Central memory CD4-positive, alpha-beta T cell (primary cell): ENCODE results near the gene PROM2.

Experiments used
- DNase-seq: peaks from one replicate; pipeline ENCODE4 v3.0.0; 2022

Gene PROM2

DNA sequence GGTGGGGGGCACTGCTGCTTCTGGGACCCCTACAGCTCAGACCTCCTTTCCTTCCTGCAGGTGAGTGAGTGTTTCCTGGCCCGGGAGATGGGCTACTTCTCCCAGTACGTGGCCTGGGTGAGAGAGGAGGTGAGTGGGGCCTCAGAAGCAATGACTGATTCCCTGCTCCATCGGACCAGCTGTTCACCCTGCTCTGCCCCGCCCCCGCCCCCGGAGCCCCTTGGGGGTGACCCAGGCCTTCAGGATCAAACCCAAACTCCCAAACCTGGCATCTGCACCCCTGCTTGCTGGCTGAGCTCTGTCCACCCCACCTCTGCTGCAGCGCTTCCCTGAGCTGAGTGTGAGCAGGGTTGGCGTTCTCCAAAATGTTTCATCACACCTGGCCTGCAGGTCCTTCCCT is 13.1 kb downstream of the PROM2 start:
- no peak for DNase-seq

DNA sequence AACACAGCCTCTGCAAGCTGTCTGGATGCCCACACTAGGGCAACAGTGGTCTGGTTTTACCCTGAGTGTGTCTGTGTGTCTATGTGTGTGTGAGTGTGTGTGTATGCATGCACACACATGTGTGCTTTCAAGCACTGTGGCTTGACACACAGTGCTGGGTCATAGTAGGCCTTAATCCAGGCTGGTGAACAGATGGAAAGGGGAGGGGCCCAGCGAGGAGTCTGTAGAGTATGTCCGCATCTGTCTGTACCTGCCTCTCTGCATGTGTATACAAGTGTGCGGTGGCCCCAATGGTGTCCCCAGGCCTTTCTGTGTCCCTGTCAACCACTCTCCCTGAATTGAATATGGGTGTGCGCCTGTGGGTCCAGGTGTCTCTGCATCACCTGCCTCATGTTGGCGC is 13.6 kb downstream of the PROM2 start:
- DNase-seq, result no peak

DNA sequence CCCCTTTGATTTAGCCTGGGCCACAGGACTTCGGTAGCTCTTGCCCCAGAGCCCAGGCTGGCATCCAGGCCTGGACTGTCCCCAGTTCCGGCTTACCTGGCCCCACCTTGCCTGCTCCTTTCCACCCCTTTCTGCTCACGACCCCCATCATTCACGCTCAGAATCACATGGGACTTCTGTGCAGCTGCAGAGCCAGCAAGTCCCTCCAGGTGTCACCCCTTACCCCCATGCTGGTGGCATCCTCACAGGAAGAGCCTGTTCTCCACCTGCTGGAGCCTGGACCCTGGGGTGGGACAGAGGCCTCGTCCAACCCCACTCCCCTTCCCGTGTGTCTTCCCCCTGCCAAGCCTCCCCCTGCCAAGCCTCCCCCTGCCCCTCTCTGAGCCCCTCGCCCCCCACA is 15.0 kb downstream of the PROM2 start:
- DNase-seq, result no peak

DNA sequence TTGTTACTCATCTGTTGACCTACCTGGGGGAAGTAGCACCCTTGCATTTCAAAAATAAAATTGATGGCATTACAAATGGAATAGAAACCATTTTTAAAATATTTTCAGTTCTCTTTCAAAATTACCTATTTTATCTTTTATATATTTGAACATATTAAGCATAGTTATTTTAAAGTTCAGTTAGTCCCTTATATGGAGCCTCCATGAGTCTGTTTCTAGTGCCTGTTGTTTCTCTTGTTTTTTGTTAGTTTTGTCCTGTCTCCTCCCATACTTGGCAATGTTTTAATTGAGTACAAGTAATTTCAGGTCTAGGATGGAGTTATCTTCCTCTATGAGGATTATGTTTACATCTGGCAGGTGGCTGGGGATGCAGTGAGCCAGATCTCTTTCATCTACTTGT is 17.0 kb downstream of the PROM2 start:
- DNase-seq, result no peak

DNA sequence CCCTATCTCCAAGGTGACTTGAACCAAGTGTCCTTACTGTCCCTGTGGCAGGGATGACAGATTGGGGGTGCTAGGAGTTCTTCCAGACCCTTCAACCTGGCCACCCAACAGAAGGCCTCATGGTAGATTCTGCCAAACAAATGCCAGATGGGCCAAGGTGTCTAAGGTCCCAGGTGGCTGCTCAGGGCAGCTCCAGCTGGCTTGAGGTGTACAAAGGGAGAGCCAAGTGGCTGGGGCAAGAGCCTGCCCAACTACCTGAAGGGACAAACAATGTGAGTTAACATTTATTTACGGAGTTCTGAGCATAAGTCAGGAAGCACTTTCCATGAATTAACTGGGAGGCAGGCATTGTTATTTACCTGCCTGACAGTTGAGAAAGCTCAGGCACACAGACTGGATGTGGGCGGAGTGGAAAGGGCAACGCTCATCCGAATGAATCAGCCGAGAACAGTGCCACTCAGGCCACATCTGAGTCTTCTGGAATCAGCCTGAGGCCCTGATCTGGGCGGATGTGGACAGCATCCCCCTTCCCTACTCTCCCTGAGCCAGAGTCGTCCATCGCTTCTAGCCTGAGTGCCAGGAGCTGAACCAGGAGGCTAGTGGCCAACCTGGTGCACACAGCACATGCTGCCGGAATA is 18.5 kb downstream of the PROM2 start:
- DNase-seq, result no peak

DNA sequence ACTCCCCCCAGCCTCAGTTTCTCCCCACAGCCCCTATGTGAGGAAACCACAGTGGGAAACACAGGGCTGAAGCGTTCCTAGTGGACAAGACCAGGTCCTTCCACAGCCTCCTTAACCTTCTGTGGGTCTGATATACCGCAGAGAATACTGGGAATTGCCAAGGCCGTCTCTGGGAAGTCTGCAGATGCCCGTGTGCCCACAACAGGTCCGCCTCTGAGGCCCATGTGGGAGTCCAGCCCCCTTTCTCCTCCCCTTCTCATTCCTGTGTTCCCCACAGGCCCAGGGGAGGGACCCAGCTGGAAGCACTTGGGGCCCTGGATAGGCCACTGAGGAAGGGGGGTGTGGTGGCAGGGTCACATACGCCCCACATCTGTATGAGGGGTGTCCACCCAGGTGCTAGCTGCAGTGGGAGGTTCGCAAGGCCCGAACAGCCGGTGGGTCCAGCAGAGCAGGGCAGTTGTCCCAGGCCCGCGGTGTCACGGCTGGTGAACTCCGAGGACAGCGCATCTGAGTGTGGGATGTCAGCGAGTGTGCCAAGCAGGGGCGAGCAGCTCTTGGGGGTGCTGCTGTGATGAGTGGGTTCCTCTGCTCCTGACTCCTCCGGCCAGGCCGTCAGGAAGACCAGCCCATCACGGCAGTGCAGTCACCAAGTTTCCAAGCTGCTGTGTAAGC is 20.5 kb downstream of the PROM2 start:
- no peak for DNase-seq

DNA sequence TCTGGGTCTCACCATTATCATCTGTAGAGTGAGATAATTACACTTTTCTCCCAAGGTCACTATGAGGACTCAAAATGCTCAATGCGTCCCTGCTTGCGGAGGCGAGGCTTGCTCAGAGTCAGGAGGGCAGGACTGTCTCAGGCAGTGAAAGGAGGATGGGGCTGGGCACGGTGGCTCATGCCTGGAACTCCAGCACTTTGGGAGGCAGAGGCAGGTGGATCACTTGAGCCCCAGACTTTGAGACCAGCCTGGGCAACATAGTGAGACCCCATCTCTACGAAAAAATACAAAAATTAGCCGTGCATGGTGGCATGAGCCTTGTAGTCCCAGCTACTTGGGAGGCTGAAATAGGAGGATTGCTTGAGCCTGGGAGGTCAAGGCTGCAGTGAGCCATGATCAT is 21.1 kb downstream of the PROM2 start:
- DNase-seq, result no peak

DNA sequence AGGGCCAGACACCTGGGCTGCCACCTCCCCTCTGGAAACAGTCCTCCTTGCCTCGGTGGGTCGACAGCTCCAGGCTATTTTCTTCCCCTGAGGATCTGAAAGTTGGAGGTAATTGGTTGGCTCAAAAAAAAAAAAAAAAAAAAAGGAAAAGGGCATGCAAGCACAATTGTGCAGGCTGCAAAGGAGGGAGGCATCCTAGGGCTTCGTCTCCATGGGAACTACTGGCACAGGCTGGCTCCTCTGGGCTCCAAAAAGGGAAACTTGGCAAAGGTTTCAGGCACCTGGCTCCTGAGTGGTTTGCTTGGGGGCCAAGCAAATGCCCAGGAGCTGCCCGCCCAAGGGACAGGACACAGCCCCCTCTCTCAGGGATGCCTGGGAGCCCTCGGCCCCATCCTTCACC is 21.8 kb downstream of the PROM2 start:
- DNase-seq, result no peak

DNA sequence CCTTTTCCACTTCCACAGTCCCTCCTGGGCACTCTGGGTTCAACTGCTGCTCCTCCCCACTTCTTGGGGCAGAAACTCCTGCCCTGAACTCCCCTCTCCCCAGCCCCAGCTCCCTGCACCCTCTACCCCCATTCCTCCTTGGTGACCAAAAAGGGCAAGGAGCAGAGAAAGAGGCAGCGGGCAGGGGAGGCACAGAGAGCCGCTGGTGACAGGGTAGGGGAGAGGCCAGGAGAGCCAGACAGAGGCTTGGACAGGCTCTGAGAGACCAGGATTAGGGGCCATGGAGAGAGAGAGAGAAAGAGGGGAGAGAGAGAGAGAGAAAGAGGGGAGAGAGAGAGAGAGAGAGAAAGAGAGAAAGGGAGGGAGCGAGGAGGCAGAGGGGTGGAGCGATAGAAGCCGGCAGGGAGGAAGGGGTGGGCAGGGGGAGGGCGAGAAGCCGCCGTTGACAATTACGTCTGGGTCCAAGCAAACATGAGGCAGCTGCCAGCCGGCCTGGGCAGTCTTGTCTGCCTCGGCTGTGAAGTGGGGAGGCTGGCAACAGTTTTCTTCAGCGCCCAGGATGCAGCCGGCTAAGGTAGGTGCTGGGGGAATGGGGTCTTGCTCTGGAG is 22.7 kb downstream of the PROM2 start, which contains the start of gene KCNIP3:
KCNIP3 (plus strand) TSS at position 468 of the 608 bp plus-strand sequence; CDS start at position 560, 92 bp downstream.
- DNase-seq, result no peak

DNA sequence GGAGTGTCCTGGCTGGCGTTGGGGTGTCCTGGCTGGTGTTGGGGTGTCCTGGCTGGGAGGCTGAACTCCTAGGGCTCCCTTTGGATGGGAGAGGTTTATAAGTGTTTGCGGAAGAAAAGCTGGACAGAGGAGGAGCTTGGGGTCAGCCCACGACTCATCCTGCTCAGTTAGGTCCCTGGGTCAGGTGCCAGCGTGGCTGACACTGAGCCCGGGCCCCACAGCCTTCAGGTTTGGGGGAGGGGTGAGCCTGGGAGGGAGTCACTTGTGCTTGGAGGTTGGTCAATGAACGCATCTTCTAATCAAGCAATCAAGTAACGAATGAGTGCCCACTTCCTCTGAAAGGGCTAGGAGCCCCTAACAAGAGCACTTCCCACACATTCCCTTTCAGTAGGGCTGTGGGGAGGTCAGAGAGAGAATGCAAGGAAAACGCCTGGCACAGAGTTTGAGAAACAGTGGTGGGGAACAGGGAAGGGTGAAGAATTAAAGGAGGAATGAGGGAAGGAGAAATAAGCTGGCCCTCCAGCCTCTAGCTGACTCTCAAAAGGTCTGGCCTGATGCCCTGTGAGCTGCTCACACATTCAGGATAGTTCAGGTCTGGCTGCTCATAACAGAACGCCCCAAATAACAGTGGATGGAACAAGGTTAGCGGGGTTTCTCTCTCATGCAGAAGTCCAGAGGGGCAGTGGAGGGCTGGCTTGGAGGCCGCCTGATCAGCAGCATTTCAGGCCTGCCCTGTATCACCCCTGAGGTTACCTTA is 23.6 kb downstream of the PROM2 start:
- DNase-seq, result no peak

DNA sequence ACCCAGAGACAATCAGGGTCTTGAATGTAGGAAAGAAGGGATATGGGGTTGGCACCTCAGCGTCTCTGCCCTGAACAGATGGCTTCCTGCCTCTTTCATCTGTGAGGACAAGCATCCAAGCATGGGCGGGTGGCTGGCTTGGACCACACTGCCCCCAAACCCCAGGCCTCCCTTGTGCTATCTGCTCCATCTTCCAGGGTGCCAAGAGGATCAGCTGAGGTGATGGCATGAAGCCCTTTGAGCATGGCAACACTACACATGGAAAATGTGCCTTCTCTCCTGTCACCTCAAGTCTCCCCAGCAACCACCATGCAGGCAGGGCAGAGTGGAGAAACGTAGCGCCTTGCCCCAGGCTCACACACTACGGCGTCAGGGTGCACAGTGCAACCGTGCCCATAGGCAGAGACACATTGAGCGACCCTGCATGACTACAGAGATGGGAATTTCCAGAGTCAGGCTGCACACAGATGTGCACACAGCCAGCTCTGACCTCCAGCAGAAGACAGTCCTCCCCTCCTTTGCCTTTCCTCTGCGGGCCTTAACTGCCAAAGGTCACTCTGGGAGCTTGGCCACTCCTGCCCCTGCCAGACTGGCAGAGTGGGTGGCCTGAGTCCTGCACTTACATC is 24.4 kb downstream of the PROM2 start:
- no peak for DNase-seq

DNA sequence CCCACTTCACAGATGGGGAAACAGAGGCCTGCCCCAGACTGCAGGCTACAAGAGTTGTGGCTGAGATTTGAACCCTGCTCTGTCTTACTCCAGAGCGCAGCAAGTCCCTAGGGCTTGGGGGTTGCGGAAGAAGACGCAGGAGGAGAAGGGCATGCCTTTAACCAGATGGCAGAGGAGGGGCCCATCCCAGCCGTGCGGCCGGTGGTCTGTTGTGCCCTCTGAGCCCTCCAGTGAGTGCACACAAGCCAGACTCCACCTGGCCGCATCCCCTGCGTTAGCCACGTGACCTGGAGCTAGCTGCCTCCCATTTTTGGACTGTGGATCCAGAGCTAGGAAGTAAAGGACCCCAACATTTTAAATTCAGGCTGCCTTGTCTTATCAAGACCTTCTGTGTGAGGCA is 25.7 kb downstream of the PROM2 start:
- DNase-seq, result no peak

DNA sequence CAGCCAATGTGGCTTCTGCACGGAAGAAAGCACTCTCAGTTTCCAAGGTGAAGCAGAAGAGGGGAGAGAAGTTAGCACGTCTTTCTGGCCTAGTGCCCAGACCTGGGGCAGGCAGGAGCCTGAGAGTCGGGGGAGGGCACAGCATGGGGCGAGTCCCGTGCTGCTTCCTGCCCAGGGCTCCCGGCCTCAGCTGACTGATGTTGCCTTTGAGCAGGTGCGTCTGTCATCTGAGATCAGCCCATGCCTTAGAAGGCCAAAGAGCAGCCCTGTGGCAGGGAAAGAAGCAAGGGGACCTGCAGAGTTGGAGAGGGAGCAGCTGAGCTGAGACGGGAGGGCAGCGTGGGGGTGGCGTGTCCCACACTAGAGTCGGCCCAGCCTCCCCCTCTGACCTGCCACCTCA is 26.2 kb downstream of the PROM2 start:
- no peak for DNase-seq

DNA sequence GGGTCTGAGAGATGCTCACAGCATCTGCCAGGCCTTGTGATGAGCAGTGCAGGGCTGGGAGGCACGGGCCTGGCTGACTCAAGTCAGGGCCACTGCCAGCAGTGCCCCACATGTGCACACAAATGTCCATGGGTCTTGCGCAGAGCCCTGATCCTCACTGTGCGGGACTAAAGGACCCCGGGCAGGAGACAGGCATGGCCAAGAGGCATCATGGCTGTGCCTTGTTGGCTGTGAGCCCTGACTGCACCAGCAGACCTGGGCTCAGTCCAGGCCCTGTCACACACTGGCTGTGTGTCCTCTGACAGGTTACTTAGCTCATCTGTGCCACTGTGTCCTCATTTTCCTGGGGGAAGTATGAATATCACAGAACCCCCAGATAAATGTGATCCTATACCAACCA is 26.9 kb downstream of the PROM2 start:
- no peak for DNase-seq

DNA sequence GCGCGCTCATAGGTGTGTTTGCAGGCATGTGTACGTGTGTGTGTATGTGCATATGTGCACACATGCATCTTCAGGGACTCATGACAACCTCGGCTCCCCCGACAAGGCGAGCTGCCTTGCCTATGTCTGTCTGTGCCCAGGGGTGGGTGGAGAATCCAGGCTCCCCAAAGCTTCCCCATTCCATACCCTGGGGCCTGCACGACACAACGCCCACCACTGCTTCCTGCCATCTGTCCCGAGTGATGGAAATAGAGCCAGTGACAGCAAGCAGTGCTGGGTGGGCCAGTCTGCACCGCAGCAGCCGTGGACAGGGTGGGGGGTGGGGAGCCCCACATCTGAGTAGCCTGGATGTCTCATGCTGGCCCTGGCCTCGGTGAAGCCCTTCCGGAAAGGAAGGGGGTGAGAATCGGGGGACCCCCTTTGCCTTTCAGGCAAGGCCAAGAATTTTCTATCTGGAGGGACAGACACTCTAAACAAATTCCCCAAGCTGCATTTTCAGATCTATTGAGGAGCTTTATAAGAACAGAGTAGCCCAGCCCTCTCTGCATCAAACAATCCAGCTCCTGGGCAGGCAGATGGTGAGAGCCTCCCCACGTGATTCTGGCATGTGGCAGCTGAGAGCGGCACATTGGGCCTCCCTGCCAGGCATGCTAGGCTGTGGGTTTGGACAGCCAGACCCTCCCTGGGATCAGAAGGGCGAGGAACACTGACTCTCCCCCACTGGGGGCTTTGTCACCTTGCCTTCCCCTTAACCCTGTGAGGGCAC is 27.8 kb downstream of the PROM2 start:
- no peak for DNase-seq

DNA sequence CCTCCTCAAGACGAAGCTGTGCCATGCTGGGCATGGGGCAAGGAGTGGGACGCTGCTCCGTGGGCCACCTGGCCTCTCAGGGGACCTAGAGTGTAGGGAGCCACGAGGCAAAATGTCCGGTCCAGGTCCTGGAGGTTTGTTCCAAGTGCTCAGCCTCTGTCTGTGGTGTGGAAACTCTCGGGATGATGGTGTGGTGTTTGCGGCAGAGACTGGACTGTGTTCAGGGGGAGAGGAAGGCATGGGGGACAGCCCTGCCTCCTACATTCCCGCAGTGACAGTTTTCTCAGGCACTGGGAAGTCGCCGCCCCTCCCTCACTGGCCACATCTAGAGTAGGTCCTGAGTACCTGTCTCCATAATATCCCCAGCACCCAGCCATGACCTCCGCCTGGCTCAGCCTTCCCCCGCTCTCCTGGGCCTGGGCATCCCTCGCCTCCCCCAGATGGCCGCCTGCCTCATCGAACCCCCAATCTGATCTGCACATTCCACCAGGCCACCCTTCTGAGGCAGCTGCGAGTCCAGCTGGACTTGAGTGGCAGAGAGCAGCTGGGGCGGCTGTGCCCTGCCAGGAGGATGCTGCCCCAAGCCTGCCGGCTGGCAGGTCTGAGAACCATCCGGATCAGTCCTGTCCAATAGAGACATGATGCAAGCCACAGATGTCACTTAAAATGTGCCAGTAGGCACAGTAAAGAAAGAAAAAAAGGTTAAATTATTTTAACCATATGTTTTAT is 29.1 kb downstream of the PROM2 start:
- no peak for DNase-seq

DNA sequence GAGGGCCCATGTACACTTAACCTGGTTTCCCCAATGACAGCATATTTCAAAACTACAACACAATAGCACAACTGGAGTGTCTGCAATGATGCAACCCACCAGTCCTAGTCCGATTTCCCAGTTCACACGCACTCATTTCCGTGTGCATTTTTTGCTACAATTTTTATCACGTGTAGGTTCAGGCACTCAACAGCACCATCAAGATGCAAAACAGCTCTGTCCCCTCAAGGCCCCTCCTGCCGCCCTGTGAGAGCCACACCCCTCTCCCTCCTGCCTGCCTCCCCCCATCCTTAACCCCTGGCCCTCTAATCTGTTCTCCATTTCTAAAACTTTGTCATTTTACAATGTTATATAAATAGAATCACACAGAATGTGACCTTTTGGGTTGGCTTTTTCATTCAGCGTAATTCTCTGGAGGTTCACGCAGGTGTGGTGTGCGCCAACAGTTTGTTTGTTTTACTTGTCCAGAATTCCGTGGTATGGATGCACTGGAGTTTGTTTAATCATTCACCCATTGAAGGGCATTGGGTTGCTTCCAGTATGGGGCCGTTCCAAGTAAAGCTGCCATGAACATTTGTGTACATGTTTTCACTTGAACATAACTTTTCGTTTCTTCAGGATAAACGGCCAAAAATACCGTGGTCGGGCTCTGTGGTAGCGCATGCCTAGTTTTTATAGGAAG is 31.3 kb downstream of the PROM2 start:
- DNase-seq, result no peak

DNA sequence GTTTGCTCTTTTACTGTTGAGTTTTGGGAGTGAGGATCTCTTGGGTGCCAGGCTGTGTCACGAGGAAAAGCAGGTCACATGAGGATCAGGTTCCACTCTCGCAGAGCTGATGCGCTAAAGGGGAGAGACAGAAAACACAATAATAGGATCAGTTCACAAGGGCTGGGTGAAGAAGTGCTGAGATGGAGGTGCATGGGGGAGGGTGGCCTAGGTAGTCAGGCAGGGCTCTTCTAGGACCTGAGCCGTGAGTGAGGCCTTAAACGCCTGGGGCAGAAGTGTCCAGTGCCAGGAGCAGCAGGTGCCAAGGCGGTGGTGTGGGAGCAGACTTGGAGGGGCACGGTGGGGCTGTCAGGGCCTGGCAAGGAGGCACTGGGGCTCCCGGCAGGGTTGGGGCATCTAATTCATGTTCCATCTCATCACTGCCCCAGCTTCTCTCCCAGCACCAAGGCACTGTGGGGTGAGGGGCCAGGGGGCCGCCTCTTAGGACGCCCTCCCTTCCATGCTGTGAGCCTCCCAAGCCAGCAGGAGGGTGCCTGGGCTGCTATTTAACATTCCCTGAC is 32.2 kb downstream of the PROM2 start:
- DNase-seq, result no peak

DNA sequence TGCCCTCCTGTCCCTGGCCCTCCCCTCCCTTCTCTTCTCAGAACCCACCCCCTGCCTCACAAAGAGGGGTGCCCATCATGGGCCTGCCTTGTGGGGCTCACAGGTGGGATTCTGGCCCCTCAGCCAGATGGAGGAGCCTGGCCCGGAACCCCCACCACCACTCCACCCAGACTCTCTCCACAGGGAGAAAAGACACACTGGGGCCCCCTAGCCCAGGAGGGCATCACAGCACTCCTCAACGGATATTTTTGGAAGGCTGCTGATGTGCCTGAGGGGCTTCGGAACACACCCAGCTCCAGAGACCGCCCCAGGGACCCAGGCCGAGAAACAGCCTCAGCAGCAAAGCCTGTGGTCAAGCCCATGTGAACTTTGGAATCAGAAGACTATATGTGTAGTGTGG is 32.8 kb downstream of the PROM2 start:
- DNase-seq, result no peak

DNA sequence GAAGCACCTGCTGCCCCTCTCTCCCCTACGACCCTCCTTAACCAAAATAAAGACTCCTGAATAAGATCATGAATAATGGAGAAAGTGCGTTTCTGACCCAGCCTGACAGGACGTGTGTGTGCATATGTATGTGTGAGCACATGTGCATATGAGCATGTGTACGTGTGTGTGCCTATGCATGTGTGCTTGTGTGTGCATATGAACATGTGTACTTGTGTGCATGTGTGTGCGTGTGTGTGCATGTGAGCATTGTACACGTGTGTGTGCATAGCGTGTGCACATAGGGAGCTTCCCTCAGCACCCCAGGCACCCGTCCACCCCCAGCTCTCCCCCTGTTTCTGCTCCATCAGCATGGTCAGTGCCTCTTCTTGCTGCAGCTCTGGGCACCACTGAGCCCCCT is 33.6 kb downstream of the PROM2 start:
- DNase-seq, result no peak
